ENCODE data around the gene TASOR. TPM values are rescaled to one million over a fixed set of nuclear protein-coding genes. Genes with fewer than 3 reads are reported as not detected.

TASOR gene
- total and polyA plus RNA-seq, 2 of the 8 experiments (the other 6 are each of a cell fraction or from before 2014, with no cell fraction given) = 12.2 to 45.5 TPM

DNA sequence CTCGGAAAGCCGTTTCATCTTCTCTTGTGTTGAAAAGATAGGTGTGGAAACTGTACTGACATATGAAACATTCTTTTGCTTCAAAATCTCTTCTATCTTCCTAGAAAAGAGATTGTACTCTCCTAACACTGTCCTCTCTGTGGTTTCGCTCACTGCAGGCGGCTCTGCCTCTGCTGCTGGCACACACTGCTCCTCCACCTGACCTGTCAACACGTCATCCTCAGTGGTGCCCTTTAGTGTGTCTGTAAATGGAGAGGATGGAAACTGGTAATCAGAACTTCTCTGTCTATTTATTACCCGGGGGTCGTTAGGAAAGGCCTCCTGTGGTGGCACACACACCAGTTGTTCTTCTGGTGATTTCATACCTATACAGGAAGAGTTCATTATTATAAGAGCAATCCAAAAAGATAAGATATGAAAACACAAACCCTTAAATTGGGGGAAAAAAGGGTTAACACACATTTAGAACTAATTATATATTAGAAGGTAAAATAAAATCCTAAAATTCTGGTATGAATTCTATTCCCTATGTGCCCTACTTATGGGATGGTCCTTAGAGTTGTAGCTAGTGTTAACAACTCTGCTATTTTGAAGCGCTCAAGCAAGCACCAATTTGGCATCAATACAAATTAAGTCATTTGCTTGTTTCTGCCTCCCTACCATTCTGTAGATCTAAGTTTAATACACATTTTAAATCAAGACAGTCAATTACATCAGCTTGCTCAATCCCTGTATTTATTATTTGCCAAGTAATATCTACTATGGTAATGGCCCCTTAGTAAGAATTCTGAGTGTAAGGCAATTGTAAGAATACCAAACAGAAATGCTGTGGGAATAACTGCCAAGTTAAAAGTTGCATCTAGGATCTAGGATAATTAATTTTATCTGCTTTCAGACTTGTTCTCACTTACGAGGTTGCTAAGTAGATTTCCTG is 49.2 kb downstream of the TASOR start:
- Histone ChIP-seq H3K27ac (ENCODE audit: low read depth, low read length) (no peak overlapping the region), H3K36me3 (ENCODE audit: control insufficient read depth in 2 of 4, insufficient read depth in 4 of 4, low read length in 3 of 4) (peaks cover 11 to 39% (median 17%) of the 10 kb centered on the region in 4 experiments), H4K91ac (replicated peaks; ENCODE audit: insufficient read length, low read length) (no peak overlapping the region), H3K4me3 (ENCODE audit: extremely low read depth in 1 of 4, insufficient read depth in 2 of 4, low read depth in 3 of 4, low read length in 4 of 4) (no peak overlapping the region), H2BK12ac (ENCODE audit: low read depth, low read length) (no peak overlapping the region), H2BK20ac (ENCODE audit: low read length) (no peak overlapping the region), H4K5ac (ENCODE audit: insufficient read length, low read depth, low read length) (no peak overlapping the region), H3K14ac (ENCODE audit: insufficient read length) (no peak overlapping the region), H3K18ac (ENCODE audit: extremely low read depth, low read length) (no peak overlapping the region), H3K23ac (ENCODE audit: insufficient read length) (no peak overlapping the region), H3K79me2 (ENCODE audit: control insufficient read depth in 1 of 2, insufficient read depth in 2 of 2, low read length in 2 of 2) (no peaks in the 10 kb centered on the region), H3K27me3 (replicated peaks in 1 of 4; ENCODE audit: control insufficient read depth in 3 of 4, extremely low read depth in 1 of 4, insufficient read depth in 3 of 4, low read length in 3 of 4) (no peaks in the 10 kb centered on the region), H3K4ac (replicated peaks; ENCODE audit: insufficient read length, low read depth, low read length) (no peak overlapping the region), H4K20me1 (replicated peaks in 1 of 2; ENCODE audit: control insufficient read depth in 1 of 2, insufficient read depth in 2 of 2, low read length in 2 of 2) (peaks cover 0 to 2% of the 10 kb centered on the region in 2 experiments), H2BK15ac (ENCODE audit: low read length) (no peak overlapping the region), H2BK120ac (replicated peaks; ENCODE audit: low read depth, low read length) (no peak overlapping the region), H3K4me2 (ENCODE audit: insufficient read depth in 1 of 2, low read depth in 2 of 2, low read length in 2 of 2) (no peak overlapping the region), H4K8ac (ENCODE audit: extremely low read depth, insufficient read depth, low read length) (no peak overlapping the region), H3K79me1 (ENCODE audit: low read depth, low read length) (no peaks in the 10 kb centered on the region; the same call in 1 of the 2 replicates), H2AK5ac (ENCODE audit: low read depth, low read length) (no peak overlapping the region), H3K23me2 (ENCODE audit: low read depth, low read length) (no peaks in the 10 kb centered on the region), H2AFZ (ENCODE audit: low read length) (no peak overlapping the region), H3K9ac (replicated peaks in 1 of 4; ENCODE audit: extremely low read depth in 1 of 4, low read depth in 3 of 4, low read length in 3 of 4) (no peak overlapping the region), H3K4me1 (replicated peaks in 1 of 4; ENCODE audit: control insufficient read depth in 3 of 4, insufficient read depth in 4 of 4, low read length in 3 of 4) (no peaks in the 10 kb centered on the region), H2BK5ac (ENCODE audit: low read depth, low read length) (no peak overlapping the region), H3K9me3 (ENCODE audit: insufficient read depth in 2 of 2, low read depth in 1 of 2, low read length in 1 of 2) (no peaks in the 10 kb centered on the region), H3K56ac (replicated peaks; ENCODE audit: insufficient read length, low read depth, low read length) (no peak overlapping the region)
- CTCF ChIA-PET (ENCODE audit: partially characterized antibody) = no interaction called here
- FAIRE-seq (no peak), DNase-seq (ENCODE audit: low read depth in 1 of 2, low spot score in 2 of 2) (no peak)
- POLR2A ChIA-PET (ENCODE audit: partially characterized antibody) = interaction anchor here (1.3 kb wide), 1 partner anchor 16 kb away, joined by 3 read pairs; no protein-coding TSS in a partner anchor
- TF ChIP-seq SRF (IDR thresholded peaks at IDR 0.05; ENCODE audit: low read depth, low read length) = no peak
- WGBS, 2 experiments (ENCODE audit: extremely low coverage in 1 of 2, insufficient coverage in 1 of 2, insufficient read length in 1 of 2, insufficient replicate concordance in 2 of 2, low coverage in 1 of 2, low lambda C conversion rate in 2 of 2, missing lambda C conversion rate in 1 of 2) = 93% methylated on average over 9 of the region's 9 CpGs; no CpG with 5 or more reads in 1 of the 2 experiments

Other genes starting within 250 kb of the TASOR start
- gene ERC2, start 214.8 kb downstream of the TASOR start, total RNA-seq (2021; fragmentation: NEBNext Ultra II Directional; extraction: Animal tissue kit (Norgen Biotek cat#: 25700)) = 20.9 and 22.8 TPM in 2 replicates
- 7.9 and 16.4 TPM in 2 replicates for gene ERC2, start 214.8 kb downstream of the TASOR start, polyA plus RNA-seq (2011; rRNA removed)
- 24.3 and 29.3 TPM in 2 replicates for gene CCDC66, start 126.1 kb downstream of the TASOR start, total RNA-seq (2021; fragmentation: NEBNext Ultra II Directional; extraction: Animal tissue kit (Norgen Biotek cat#: 25700))
- gene CCDC66, start 126.1 kb downstream of the TASOR start, polyA plus RNA-seq (2011; rRNA removed) = 4.5 and 9.6 TPM in 2 replicates
- gene ARHGEF3, start 118.7 kb upstream of the TASOR start, total RNA-seq (2021; fragmentation: NEBNext Ultra II Directional; extraction: Animal tissue kit (Norgen Biotek cat#: 25700)) = 6.0 and 7.7 TPM in 2 replicates
- 2.8 and 4.1 TPM in 2 replicates for gene ARHGEF3, start 118.7 kb upstream of the TASOR start, polyA plus RNA-seq (2011; rRNA removed)

All from H1 (cell line).